Esophagus squamous epithelium (tissue), 4 donors: Measurements from ENCODE around the gene PRKN.

Experiments used
- POLR2A ChIP-seq, 4 donors: fragments of 450-650 bp; IDR thresholded peaks; one replicate each; pipeline ENCODE4 v1.6.1; 2017; ENCODE audit warnings: antibody characterized with exemption in 4 of 4, mild to moderate bottlenecking in 4 of 4, moderate library complexity in 3 of 4
- TF ChIP-seq, protein P1 (sequence below), 6 experiments: fragments of 450-650 bp in 4 of 6; fragments of 200-600 bp in 2 of 6; sonication (generic) in 2 of 6; IDR thresholded peaks; one replicate each; pipeline ENCODE4 v1.5.1; 2016 to 2019; ENCODE audit warnings: antibody characterized with exemption in 6 of 6, mild to moderate bottlenecking in 4 of 6, moderate library complexity in 4 of 6

DNA sequence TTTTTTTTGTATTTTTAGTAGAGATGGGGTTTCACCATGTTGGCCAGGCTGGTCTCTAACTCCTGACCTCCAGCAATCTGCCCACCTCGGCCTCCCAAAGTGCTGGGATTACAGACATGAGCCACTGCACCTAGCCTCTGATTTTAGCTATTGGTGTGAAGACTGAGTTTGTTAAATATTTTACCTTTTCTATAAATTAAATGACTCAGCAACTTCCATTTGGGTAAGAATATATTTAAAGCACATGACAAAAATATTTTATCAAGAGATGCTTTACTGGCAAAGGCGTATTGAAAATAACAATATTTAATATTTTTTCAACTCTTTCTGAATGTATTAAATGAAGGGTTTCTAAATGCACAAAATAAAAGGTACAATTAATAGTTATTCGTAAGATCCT, 1295.0 kb downstream of the PRKN start:
- TF ChIP-seq, protein P1, sequence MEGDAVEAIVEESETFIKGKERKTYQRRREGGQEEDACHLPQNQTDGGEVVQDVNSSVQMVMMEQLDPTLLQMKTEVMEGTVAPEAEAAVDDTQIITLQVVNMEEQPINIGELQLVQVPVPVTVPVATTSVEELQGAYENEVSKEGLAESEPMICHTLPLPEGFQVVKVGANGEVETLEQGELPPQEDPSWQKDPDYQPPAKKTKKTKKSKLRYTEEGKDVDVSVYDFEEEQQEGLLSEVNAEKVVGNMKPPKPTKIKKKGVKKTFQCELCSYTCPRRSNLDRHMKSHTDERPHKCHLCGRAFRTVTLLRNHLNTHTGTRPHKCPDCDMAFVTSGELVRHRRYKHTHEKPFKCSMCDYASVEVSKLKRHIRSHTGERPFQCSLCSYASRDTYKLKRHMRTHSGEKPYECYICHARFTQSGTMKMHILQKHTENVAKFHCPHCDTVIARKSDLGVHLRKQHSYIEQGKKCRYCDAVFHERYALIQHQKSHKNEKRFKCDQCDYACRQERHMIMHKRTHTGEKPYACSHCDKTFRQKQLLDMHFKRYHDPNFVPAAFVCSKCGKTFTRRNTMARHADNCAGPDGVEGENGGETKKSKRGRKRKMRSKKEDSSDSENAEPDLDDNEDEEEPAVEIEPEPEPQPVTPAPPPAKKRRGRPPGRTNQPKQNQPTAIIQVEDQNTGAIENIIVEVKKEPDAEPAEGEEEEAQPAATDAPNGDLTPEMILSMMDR (IDR thresholded peaks at IDR 0.05) = no peak
- TF ChIP-seq POLR2A (IDR thresholded peaks at IDR 0.05) = no peak
